H1 (cell line): Measurements from ENCODE around the gene OSBPL6. TPM values are rescaled to one million over a fixed set of nuclear protein-coding genes. Genes with fewer than 3 reads are reported as not detected.

Experiments
- ASH2L ChIP-seq: fragments of 200-600, 300-600 bp; sonication (generic); IDR thresholded peaks from one replicate; pipeline ENCODE4 v1.7.1; 2017; ENCODE audit warnings: low read length
- ATF2 ChIP-seq: IDR thresholded peaks from 2 replicates; pipeline ENCODE4 v1.6.1; 2012; ENCODE audit warnings: low read length, inconsistent platforms
- CREB1 ChIP-seq: IDR thresholded peaks from 2 replicates; pipeline ENCODE4 v1.6.1; 2012; ENCODE audit warnings: inconsistent platforms
- KDM4A ChIP-seq: IDR thresholded peaks from one replicate; pipeline ENCODE4 v1.7.1; 2012; ENCODE audit warnings: low read depth, mild to moderate bottlenecking, moderate library complexity, low read length, inconsistent platforms; ENCODE audit not compliant: severe bottlenecking
- SIN3A ChIP-seq, 2 experiments: IDR thresholded peaks in 1 of 2; conservative IDR thresholded peaks in 1 of 2; 2 replicates each; pipeline ENCODE4 v1.6.1; 2011 to 2012; ENCODE audit warnings: low read length in 2 of 2, improper control_type of control experiment in 1 of 2, low read depth in 1 of 2, mild to moderate bottlenecking in 1 of 2
- SP2 ChIP-seq: IDR thresholded peaks from 2 replicates; pipeline ENCODE4 v1.6.1; 2012; ENCODE audit warnings: mild to moderate bottlenecking, low read length, inconsistent platforms
- polyA plus RNA-seq, 7 experiments: library from polyadenylated mRNA; depleted of rRNA in 3 of 7; stranded (reverse) in 5 of 7; unstranded in 2 of 7; fragments of >200 nt in 5 of 7; fragments of 200-250 nt in 2 of 7; gene quantifications; 1 replicate in 5 of 7; 2 replicates in 1 of 7; 4 replicates in 1 of 7; pipeline versions ENCODE4 v1.2.1 to v1.2.3, GENCODE V29; 2011 to 2013; ENCODE audit warnings: missing spikeins in 2 of 7, mixed read lengths in 2 of 7
- total RNA-seq: library from RNA; stranded (reverse); fragmentation: NEBNext Ultra II Directional; extraction: Animal tissue kit (Norgen Biotek cat#: 25700); gene quantifications from 2 replicates; pipeline ENCODE4 v1.2.1, GENCODE V29; 2021

Gene OSBPL6
- total and polyA plus RNA-seq, 2 of the 8 experiments (the other 6 are each of a cell fraction or from before 2014, with no cell fraction given): 1.7 to 5.6 TPM

GRCh38 chr2:178317811-178318210, 123.5 kb downstream of the OSBPL6 start (continued):
- TF ChIP-seq ATF2 (no peak), SP2 (no peak), KDM4A (no peak), SIN3A (conservative IDR thresholded peaks at IDR 0.05 in 1 of 2, IDR thresholded peaks at IDR 0.05 in 1 of 2; ENCODE audit: low read depth in 1 of 2, low read length in 2 of 2) (no peak), CREB1 (no peak), ASH2L (no peak)
